Pancreas (tissue), 10 donors: ENCODE data around the gene CEACAM3. TPM values are rescaled to one million over a fixed set of nuclear protein-coding genes. Genes with fewer than 3 reads are reported as not detected.

Experiments
- ATAC-seq, 4 donors: fragments of 200-7000 bp; cut with Tn5 transposase; one replicate each; pipeline versions ENCODE4 v1.8.0 to v1.9.1; 2020; ENCODE audit warnings: mild to moderate bottlenecking in 4 of 4, moderate library complexity in 4 of 4
- DNase-seq, 6 donors: peaks; one replicate each; pipeline ENCODE4 v3.0.0-alpha.2; 2020
- FAIRE-seq: peaks from 2 replicates; lab custom pipeline; 2012; peaks lifted over from hg19 to GRCh38; lab: Jason Lieb, UNC
- H3K27ac ChIP-seq, 4 donors: fragments of 200-600 bp; sonication (generic); 1 replicate in 3 of 4; 2 replicates in 1 of 4; pipeline versions ENCODE4 v1.5.0 to v1.8.0; 2020
- H3K27me3 ChIP-seq, 4 donors: fragments of 200-600 bp; one replicate each; pipeline ENCODE4 v1.8.0; 2021
- H3K36me3 ChIP-seq, 3 donors: fragments of 200-600 bp; sonication (generic) in 1 of 3; one replicate each; pipeline versions ENCODE4 v1.5.0 to v1.8.0; 2020 to 2021
- H3K4me1 ChIP-seq, 3 donors: fragments of 200-600 bp; one replicate each; pipeline ENCODE4 v1.8.0; 2021
- H3K4me3 ChIP-seq, 4 donors: fragments of 200-600 bp; sonication (generic) in 2 of 4; one replicate each; pipeline versions ENCODE4 v1.5.0 to v1.8.0; 2020 to 2021
- H3K9me3 ChIP-seq, 4 donors: fragments of 200-600 bp; one replicate each; pipeline ENCODE4 v1.8.0; 2021
- WGBS, 2 donors: extraction: QIAGEN DNeasy Blood & Tissue Kit; methylation state at CpG; one replicate each; pipeline ENCODE4 v1.1.7; 2013; 5-methylcytosine and 5-hydroxymethylcytosine counted together
- intact Hi-C, 3 donors: fragments of 100-400 bp; cut with DNase I; formaldehyde crosslinking; loops; one replicate each; pipeline versions ENCODE4 v1.11.1 to v1.14.2; 2022
- polyA plus RNA-seq, 2 donors: library from polyadenylated mRNA; stranded (reverse); fragments of 200-250 nt; gene quantifications; one replicate each; pipeline ENCODE4 v1.2.3, GENCODE V29; 2013
- total RNA-seq, 6 donors: library from RNA; stranded (reverse); fragmentation: NEBNext Ultra II Directional in 4 of 6; extraction: Animal tissue kit (Norgen Biotek cat#: 25700) in 4 of 6; gene quantifications; one replicate each; pipeline versions ENCODE4 v1.2.1 to v1.2.4, GENCODE V29; 2021 to 2023
- TF ChIP-seq, protein P1 (sequence below), 4 donors: fragments of 200-600 bp; sonication (generic) in 3 of 4; IDR thresholded peaks; one replicate each; pipeline versions ENCODE4 v1.5.0 to v1.8.0; 2021; ENCODE audit warnings: antibody characterized with exemption in 4 of 4
- donor health status: healthy with polysubstance abuse.
- donor health status: DM: no; HTN: no; CAD: no; lungs with moderate emphysema.
- donor health status: DM: no; HTN: no; CAD: no.
- donor health status: control.
- donor health status: control.
- donor health status: Bipolar disorder and iron deficiency.
- donor health status: DM: yes; HTN: yes; CAD: no.
- donor health status: DM: no; HTN: no; CAD: no.
- donor health status: DM: no; HTN: no; CAD: no.
- donor health status: DM: yes; HTN: yes; CAD: no.

Gene CEACAM3
- total and polyA plus RNA-seq, 8 donors: 0.41 to 0.61 TPM; not detected in 6

GRCh38 chr19:41807176-41807575 is 10.8 kb downstream of the CEACAM3 start:
- H3K9me3 ChIP-seq: no peaks in the 10 kb centered on the region
- intact Hi-C loops: no loop called here
- DNase-seq (no peak), FAIRE-seq (no peak), ATAC-seq (no peak)
- H3K4me3 ChIP-seq: no peak overlapping the region
- H3K27me3 ChIP-seq: no peaks in the 10 kb centered on the region
- no peak overlapping the region for H3K27ac ChIP-seq
- no peaks in the 10 kb centered on the region for H3K36me3 ChIP-seq
- H3K4me1 ChIP-seq: no peaks in the 10 kb centered on the region
- TF ChIP-seq, protein P1, sequence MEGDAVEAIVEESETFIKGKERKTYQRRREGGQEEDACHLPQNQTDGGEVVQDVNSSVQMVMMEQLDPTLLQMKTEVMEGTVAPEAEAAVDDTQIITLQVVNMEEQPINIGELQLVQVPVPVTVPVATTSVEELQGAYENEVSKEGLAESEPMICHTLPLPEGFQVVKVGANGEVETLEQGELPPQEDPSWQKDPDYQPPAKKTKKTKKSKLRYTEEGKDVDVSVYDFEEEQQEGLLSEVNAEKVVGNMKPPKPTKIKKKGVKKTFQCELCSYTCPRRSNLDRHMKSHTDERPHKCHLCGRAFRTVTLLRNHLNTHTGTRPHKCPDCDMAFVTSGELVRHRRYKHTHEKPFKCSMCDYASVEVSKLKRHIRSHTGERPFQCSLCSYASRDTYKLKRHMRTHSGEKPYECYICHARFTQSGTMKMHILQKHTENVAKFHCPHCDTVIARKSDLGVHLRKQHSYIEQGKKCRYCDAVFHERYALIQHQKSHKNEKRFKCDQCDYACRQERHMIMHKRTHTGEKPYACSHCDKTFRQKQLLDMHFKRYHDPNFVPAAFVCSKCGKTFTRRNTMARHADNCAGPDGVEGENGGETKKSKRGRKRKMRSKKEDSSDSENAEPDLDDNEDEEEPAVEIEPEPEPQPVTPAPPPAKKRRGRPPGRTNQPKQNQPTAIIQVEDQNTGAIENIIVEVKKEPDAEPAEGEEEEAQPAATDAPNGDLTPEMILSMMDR (IDR thresholded peaks at IDR 0.05): no peak
- WGBS, 2 donors: 69 to 85% methylated on average over 3 of the region's 3 CpGs

GRCh38 chr19:41808663-41809566 is 12.5 kb downstream of the CEACAM3 start:
- H3K4me3 ChIP-seq: no peak overlapping the region
- no peaks in the 10 kb centered on the region for H3K36me3 ChIP-seq
- DNase-seq: peak in 1 of 6 donors; percentile 38
- no peaks in the 10 kb centered on the region for H3K9me3 ChIP-seq
- TF ChIP-seq, protein P1 (IDR thresholded peaks at IDR 0.05): no peak
- H3K27ac ChIP-seq: no peak overlapping the region
- WGBS, 2 donors: 70 to 78% methylated on average over 16 of the region's 16 CpGs
- no peaks in the 10 kb centered on the region for H3K4me1 ChIP-seq
- peak in 2 of 4 donors; percentile 51 to 65 for ATAC-seq
- intact Hi-C loops: no loop called here
- no peak for FAIRE-seq
- no peaks in the 10 kb centered on the region for H3K27me3 ChIP-seq

- Histone ChIP-seq H3K27me3 (no peaks in the 10 kb centered on the region), H3K36me3 (no peaks in the 10 kb centered on the region), H3K4me1 (no peaks in the 10 kb centered on the region), H3K4me3 (no peak overlapping the region), H3K9me3 (no peaks in the 10 kb centered on the region), H3K27ac (no peak overlapping the region)
- intact Hi-C loops: no loop called here
- WGBS, 2 donors: 35 to 63% methylated on average over 4 of the region's 4 CpGs
- ATAC-seq: no peak
- DNase-seq: no peak
- TF ChIP-seq, protein P1 (IDR thresholded peaks at IDR 0.05): no peak
- FAIRE-seq: no peak
Measured at GRCh38 chr19:41810301-41810700, 13.9 kb downstream of the CEACAM3 start.

DNA sequence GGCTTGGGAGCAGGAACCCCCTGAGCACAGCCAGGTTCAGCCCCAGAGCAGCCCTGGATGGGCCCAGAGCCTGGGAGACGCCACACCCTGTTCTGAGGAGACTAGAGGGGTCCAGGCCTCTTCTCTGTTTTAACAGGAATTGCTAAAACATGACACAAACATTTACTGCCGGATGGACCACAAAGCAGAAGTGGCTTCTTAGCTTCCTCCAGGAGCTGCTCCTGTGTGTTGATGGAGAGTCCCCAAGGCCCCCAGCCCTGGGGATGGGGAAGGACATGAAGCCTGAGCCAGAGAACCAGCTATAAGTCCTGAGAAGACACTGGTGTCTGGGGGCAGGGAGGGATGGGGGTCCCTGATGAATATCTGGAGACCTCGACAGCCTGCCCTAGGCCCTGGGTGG is 14.6 kb downstream of the CEACAM3 start:
- TF ChIP-seq, protein P1 (IDR thresholded peaks at IDR 0.05): no peak
- Histone ChIP-seq H3K9me3 (no peaks in the 10 kb centered on the region), H3K27me3 (no peaks in the 10 kb centered on the region), H3K27ac (peak overlapping the region in 1 of 4 donors; percentile 4), H3K4me3 (no peak overlapping the region), H3K36me3 (no peaks in the 10 kb centered on the region), H3K4me1 (no peaks in the 10 kb centered on the region)
- peak in 1 of 6 donors; percentile 49 for DNase-seq
- intact Hi-C loops: no loop called here
- 54 to 61% methylated on average over 3 of the region's 3 CpGs for WGBS, 2 donors
- no peak for FAIRE-seq
- peak in 2 of 4 donors; percentile 58 to 76 for ATAC-seq

DNA sequence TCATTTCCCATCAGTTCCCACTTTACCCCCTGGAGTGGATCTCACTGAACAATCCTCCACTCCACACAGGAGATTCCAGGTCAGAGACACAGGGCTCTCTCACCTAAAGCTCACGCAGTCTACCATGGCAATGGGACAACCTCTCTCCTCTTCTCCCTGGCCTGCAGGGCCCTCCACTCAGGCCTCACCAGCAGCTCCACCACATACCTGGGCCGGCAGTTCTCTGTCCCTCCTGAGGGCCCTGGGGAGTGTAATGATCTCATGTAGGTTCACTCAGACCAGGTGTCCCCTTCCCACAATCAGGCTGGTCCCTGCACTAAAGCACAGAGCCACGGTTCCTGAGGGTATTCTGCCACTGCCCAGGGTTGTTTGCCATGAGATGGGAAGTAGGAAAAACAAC is 15.6 kb downstream of the CEACAM3 start:
- intact Hi-C loops: no loop called here
- Histone ChIP-seq H3K9me3 (no peaks in the 10 kb centered on the region), H3K4me1 (peaks cover 0 to 4% (median 0%) of the 10 kb centered on the region in 3 donors), H3K4me3 (no peak overlapping the region), H3K27ac (no peak overlapping the region), H3K36me3 (no peaks in the 10 kb centered on the region), H3K27me3 (no peaks in the 10 kb centered on the region)
- WGBS, 2 donors: 49 to 59% methylated on average over 3 of the region's 3 CpGs
- FAIRE-seq (no peak), ATAC-seq (no peak), DNase-seq (no peak)
- TF ChIP-seq, protein P1 (IDR thresholded peaks at IDR 0.05): no peak
